ENCODE results near the gene AUTS2. TPM values are rescaled to one million over a fixed set of nuclear protein-coding genes. Genes with fewer than 3 reads are reported as not detected.

AUTS2 gene
- total RNA-seq, 2 donors from 2014 or later = 8.6 TPM

GRCh38 chr7:70477036-70478010, 879.0 kb downstream of the AUTS2 start:
- Histone ChIP-seq H3K4me3 (no peak overlapping the region), H3K36me3 (no peaks in the 10 kb centered on the region), H3K27me3 (no peaks in the 10 kb centered on the region), H3K4me1 (peaks cover 0 to 25% of the 10 kb centered on the region in 2 donors), H3K9me3 (no peaks in the 10 kb centered on the region), H3K27ac (no peak overlapping the region)
- TF ChIP-seq CTCF (IDR thresholded peaks at IDR 0.05) = no peak
- DNase-seq (ENCODE audit: low spot score) = no peak

- TF ChIP-seq CTCF (IDR thresholded peaks at IDR 0.05) = no peak
- Histone ChIP-seq H3K9me3 (no peaks in the 10 kb centered on the region), H3K36me3 (no peaks in the 10 kb centered on the region), H3K4me1 (peaks cover 0 to 25% of the 10 kb centered on the region in 2 donors), H3K27me3 (no peaks in the 10 kb centered on the region), H3K4me3 (no peak overlapping the region), H3K27ac (no peak overlapping the region)
- DNase-seq (ENCODE audit: low spot score) = no peak
These were observed 881.1 kb downstream of the AUTS2 start for GRCh38 chr7:70479153-70480021.

GRCh38 chr7:70480927-70481569, 882.8 kb downstream of the AUTS2 start:
- Histone ChIP-seq H3K27me3 (no peaks in the 10 kb centered on the region), H3K4me3 (no peak overlapping the region), H3K9me3 (no peaks in the 10 kb centered on the region), H3K27ac (no peak overlapping the region), H3K36me3 (no peaks in the 10 kb centered on the region), H3K4me1 (peaks cover 0 to 17% of the 10 kb centered on the region in 2 donors)
- DNase-seq (ENCODE audit: low spot score) = no peak
- TF ChIP-seq CTCF (IDR thresholded peaks at IDR 0.05) = no peak

- no peak for TF ChIP-seq CTCF (IDR thresholded peaks at IDR 0.05)
- Histone ChIP-seq H3K27ac (no peak overlapping the region), H3K4me3 (no peak overlapping the region), H3K27me3 (no peaks in the 10 kb centered on the region), H3K4me1 (peaks cover 0 to 12% of the 10 kb centered on the region in 2 donors), H3K36me3 (no peaks in the 10 kb centered on the region), H3K9me3 (no peaks in the 10 kb centered on the region)
- no peak for DNase-seq (ENCODE audit: low spot score)
These were observed 883.4 kb downstream of the AUTS2 start for GRCh38 chr7:70481570-70482123.

- no peak for DNase-seq (ENCODE audit: low spot score)
- TF ChIP-seq CTCF (IDR thresholded peaks at IDR 0.05) = no peak
- Histone ChIP-seq H3K36me3 (no peaks in the 10 kb centered on the region), H3K27me3 (no peaks in the 10 kb centered on the region), H3K9me3 (no peaks in the 10 kb centered on the region), H3K4me1 (no peaks in the 10 kb centered on the region), H3K27ac (no peak overlapping the region), H3K4me3 (no peak overlapping the region)
These were observed 886.0 kb downstream of the AUTS2 start for GRCh38 chr7:70484255-70484654.

All from right atrium auricular region (tissue), 2 donors.